NCI-H345 treated with DMSO at 0.1 percent for 48 hours (cell line): ENCODE data around the gene ALK.

Experiments used
- DNase-seq: peaks from one replicate; lab custom pipeline; 2025; ENCODE audit not compliant: unreplicated experiment; lab: John Stamatoyannopoulos, UW

Gene ALK

DNA sequence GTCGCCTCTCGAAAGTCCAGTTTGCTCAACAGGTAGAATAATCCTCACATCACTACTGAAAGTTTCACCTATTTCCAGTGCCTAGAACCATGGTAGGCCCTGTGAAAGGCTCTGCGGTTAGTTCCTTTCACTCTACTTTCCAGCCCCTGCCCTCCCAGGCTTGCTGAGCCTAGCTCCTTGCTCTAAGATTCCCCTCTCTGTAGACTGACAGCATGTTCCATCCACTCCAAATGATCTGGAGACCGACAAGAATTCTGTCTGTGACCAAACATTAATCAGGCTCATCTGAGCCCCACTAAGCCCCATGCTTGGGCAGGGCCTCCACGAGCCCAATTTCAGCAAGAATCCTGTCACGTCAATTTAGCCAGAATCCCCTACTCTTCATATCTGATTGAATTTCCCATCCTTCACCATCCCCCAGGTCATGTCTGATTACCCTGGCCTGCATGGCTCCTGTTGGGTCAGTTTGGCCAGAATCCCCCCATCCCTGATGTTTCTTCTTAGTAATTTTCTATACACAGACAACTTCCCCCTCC, 307.0 kb downstream of the ALK start:
- no peak for DNase-seq

GRCh38 chr2:29613792-29614266, 307.6 kb downstream of the ALK start:
- DNase-seq: no peak

DNA sequence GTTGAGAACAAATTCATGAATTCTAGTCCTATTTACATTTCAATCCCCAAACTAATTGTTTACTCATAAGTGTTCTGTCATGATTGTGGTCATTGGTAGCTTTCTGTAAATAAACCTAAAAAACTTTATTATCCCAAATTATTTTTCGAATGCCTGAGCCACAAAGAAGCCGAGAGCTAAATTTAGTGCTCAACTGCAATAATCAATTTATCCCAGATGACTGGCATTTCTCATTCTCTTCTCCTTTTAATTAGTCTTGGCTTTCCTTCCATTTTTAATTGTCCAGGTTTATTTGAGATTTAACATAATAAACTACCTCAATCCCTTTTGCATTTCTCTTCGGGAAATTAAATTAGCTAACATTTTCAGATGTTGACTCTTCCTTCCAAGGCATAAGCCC, 308.3 kb downstream of the ALK start:
- no peak for DNase-seq

DNA sequence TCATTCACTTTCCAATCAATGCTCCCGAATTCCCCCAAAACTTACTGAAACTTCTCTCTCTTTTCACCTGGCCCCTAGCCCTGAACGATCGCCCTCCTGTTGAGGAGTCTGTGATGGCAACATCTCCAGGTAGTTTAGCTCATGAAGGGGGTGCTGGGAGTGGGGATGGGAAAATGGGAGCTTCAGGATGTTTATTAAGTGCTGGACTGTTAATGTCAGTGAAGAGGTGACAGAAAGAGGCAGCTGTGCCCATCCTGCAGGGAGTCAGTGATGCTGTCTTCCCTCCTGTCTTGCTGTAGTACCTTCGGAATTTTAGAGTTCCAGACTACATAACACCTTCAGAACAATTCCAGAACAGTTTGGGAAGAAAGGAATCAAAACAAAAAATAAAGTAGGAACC, 308.8 kb downstream of the ALK start:
- DNase-seq: no peak

GRCh38 chr2:29611850-29612249, 309.5 kb downstream of the ALK start:
- no peak for DNase-seq

DNA sequence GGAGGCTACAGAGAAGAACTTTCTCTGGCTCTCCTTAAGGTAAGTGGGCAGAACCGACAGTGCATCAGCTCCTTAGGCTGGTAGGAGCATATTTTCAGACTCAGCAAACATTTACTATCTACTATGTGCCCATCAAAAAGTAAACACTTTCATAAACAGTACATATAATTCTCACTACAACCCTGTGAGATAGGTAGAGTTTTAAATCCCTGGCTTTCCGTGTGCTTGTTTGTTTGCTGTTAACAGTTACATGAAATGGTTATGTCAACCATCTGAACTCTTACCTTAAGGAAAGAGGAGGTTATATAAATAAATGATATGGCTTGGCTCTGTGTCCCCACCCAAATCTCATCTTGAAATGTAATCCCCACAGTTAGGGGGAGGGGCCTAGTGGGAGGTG, 310.1 kb downstream of the ALK start:
- no peak for DNase-seq

DNA sequence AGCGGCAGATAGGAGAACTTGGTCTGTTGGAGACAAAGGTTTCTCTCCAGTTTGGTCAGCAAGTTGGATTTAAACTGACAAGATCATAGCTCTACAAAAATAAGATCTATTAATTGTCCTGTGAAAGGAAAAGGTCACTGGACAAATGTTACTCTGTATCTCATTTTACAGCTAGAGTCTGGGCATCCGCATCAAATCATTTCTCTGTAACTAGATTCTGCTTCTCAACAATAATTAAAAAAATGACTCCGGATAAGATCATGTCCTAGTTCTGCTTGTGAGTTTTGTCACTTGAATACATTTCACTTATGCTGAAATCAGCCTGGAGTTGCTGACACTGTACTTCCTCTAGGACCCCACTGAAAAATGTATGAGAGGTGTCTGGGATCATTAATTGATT, 310.8 kb downstream of the ALK start:
- DNase-seq: no peak

GRCh38 chr2:29607038-29607420, 314.4 kb downstream of the ALK start:
- no peak for DNase-seq

DNA sequence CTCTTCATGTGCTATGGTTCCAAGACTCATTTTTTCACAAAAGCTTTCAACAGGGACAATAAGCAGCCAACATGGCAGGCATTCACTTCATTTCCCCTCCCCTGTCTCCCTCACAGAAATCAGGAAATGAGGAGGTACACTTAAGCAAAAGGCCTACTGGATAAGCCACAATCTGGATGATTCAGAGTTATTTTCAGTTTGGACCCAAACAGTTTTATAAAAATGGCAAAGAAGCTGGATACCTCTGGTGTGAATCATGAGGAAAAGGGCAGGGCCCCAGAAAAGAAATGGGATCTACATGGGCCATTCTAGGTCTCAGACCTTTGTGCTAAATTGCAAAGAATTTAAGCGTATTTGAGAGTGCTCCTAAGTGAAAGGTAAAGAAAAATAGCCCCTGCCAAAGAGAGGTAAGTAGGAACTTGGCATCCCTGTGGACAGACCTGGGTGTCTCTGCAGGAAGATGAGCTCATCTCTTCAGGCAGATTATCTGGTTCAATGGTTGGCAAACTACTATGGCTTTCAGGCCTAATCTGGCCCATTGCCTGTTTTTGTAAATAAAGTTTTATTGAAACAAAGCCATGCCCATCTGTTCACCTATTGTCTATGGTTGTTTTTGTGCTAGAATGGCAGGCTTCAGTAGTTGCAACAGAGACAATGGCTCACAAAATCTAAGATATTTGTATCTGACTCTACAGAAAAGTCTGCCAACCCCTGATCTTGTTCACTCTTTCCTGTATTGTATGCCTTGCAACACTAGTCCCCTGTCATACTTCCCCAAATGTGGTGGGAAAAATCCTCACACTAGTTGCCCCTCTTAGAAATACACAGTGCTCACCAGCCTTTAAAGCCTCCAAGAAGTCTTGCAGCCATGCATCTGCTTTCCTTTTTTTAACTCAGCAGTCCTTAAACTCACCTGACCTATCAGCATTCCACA, 315.0 kb downstream of the ALK start:
- no peak for DNase-seq

- no peak for DNase-seq
Measured at GRCh38 chr2:29603341-29603740, 318.0 kb downstream of the ALK start.

GRCh38 chr2:29601872-29602271, 319.5 kb downstream of the ALK start:
- no peak for DNase-seq

- no peak for DNase-seq
Measured at GRCh38 chr2:29601321-29601720, 320.1 kb downstream of the ALK start.

DNA sequence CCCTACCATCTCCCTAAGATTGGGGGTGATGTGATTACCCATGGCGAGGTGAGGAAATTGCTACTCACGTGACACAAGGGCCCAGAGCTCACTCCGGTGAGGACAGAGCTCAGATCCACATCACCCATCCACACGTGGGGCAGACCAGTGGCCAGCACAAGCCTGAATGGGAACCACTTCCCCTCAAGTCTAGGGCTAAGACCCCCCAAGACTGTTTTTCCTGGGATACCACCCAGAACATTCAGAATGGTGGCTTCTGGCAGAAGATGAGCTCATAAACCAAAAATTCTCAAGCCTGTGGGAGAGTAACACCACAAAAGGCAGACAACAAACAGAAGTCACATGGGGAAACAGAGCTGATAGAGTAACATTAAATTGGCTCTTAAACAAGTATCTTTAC, 321.4 kb downstream of the ALK start:
- no peak for DNase-seq

GRCh38 chr2:29598978-29599377, 322.4 kb downstream of the ALK start:
- DNase-seq: no peak

- DNase-seq: no peak
Measured at GRCh38 chr2:29597035-29597434, 324.4 kb downstream of the ALK start.

GRCh38 chr2:29596584-29596983, 324.8 kb downstream of the ALK start:
- DNase-seq: no peak

DNA sequence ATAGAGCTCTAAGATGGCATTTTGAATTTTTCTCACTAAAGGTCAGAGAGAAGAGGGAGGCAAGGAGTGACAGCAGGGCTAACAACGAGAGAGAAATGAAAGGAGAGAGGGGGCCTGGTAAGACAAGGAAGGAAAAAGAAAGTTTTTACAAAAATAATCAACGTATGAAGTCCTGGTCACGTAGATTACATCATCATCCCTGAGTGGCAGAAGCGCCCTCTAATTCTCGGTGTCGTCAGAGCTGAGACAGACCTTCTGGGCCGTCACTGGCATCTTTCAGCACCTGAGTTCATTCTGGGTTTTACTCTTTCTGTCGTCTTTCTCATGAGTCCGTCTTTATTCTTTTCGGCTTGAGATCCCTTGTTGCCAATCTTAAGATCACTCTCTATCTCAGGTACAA, 329.8 kb downstream of the ALK start:
- no peak for DNase-seq

DNA sequence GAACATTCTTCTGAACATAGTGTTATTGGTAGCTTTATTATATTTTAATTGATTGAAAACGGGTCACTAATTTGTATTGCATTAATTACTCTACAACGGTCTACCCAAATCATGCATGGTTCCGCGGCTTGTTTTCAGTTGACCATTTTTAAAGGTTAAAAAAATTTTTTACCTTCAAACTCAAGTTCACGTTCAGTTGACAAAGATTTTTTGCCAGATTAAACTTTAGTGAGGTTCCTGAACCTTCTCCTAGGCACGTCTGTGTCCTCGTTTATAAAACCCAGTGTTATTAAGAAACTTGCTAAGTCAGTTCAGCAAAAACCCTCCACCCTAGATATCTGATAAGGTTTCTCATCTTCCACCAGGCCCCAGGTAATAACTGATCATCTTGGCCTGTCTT, 331.2 kb downstream of the ALK start:
- no peak for DNase-seq

- peak; percentile 17 for DNase-seq
Measured at GRCh38 chr2:29589440-29590103, 331.8 kb downstream of the ALK start.

DNA sequence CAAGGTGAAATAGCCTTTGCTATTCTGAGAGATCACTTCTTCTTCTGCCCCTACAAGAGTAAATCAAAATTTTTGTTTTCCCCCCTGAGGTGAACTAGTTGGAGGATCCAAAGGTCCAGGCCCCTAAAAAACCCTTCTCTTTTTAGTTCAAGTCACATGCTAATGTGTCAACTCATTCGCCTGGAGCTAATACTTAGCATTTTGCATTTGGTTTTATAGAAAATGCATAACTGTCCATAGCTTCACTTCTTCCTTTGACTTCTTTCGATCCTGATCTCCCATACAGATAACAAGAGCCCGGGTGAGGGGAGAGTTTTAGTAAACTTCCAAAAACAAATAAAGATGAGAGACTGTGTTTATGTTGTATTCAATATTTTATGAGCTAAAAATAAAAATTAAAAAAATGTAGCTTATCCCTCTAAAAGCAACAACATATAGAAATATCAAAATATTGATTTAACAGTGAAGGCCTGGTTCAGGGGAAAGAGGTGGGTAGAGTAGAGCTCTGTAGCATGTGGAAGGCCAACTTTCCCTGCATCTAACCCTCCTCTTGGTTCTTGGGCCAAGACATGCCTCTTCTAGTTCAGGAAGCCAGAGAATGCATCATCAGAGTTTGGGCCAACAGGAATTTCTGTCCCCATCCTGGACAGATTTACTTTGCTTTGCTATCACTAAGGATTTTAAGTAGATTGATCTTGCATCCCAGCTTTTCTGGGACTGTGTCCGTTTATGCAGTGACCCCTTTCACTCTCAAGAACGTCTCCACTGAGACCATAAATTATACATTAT, 333.8 kb downstream of the ALK start:
- no peak for DNase-seq

DNA sequence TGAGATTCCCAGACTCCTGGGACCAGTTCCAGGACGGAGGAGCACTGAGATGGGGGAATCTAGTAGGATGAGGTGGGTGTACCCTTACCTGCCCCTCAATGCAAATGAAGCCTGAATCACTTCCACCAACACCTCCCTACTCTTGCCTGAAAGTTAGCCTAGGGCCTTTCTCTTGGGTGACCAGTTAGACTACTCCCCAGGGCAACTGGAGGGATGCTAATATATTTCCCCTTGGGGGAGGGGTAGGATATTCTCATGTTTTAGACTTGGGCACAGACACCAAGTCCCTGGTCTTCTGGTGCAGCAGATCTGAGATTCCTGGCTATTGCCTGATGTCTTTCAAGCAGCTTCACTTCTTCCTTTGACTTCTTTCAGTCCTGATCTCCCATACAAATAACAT, 334.5 kb downstream of the ALK start:
- no peak for DNase-seq
